ENCODE results near the gene SIPA1L3. TPM values are rescaled to one million over a fixed set of nuclear protein-coding genes. Genes with fewer than 3 reads are reported as not detected.
A peak's percentile ranks its signal among the peaks of the same experiment; 100 is the strongest.

SIPA1L3 gene
- total and polyA plus RNA-seq, 12 donors = 2.8 to 24.2 (median 12.3) TPM

DNA sequence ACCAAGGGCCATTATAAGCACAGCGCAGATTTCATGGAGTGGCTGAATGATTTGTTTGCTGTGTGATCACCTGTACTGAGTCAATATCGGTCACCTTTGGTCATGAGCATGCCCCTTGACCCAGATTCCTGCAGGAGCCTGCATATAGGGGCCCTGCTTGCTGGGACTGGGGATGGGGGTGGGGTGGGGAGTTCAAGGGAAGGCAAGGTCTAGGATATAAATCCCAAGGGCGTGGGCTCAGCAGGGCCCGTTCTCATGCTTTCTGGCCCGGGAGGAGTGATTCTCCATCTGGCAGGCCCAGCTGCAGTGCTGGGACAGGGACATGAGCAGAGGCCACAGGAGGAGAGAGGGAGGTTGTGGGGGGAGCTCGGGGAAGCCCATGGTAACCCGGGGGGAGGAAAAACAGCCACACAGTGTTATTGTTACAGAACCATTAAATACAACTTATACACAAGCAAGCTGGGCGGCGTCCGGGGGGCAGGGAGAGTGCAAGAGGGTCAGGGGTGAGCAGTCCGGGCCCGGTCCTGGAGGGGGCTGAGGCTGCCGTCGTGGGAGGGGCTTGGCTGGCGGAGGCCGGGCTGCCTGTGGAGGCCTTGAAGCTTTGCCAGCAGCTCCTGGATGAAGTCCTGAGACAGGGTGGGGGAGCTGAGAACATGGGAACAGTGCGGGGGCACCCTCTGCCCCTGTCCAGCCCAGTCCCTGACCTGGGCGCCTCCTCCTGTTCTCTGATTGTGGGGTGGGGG, 344.0 kb downstream of the SIPA1L3 start:
- DNase-seq (peak; percentile 88 to 91), ATAC-seq (peak; percentile 61 to 84 (median 82))
- peaks cover 0 to 15% (median 0%) of the 10 kb centered on the region in 7 donors for H3K27me3 ChIP-seq
- intact Hi-C loops (cut with DNase I) = loop anchor here in 3 of 10 donors (5.0 kb wide), 1 partner anchor 66 kb away; the partner anchor contains the start of genes KCNK6 (in 3 of the 3) and YIF1B (in 3 of the 3)
- H3K9me3 ChIP-seq = no peaks in the 10 kb centered on the region
- peak overlapping the region; percentile 15 to 77 (median 62) for H3K4me3 ChIP-seq
- H3K4me1 ChIP-seq = peaks cover 6 to 90% (median 42%) of the 10 kb centered on the region in 9 donors
- TF ChIP-seq, protein P1, sequence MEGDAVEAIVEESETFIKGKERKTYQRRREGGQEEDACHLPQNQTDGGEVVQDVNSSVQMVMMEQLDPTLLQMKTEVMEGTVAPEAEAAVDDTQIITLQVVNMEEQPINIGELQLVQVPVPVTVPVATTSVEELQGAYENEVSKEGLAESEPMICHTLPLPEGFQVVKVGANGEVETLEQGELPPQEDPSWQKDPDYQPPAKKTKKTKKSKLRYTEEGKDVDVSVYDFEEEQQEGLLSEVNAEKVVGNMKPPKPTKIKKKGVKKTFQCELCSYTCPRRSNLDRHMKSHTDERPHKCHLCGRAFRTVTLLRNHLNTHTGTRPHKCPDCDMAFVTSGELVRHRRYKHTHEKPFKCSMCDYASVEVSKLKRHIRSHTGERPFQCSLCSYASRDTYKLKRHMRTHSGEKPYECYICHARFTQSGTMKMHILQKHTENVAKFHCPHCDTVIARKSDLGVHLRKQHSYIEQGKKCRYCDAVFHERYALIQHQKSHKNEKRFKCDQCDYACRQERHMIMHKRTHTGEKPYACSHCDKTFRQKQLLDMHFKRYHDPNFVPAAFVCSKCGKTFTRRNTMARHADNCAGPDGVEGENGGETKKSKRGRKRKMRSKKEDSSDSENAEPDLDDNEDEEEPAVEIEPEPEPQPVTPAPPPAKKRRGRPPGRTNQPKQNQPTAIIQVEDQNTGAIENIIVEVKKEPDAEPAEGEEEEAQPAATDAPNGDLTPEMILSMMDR (IDR thresholded peaks at IDR 0.05) = no peak
- H3K27ac ChIP-seq = peak overlapping the region; percentile 81 to 98 (median 94)
- 30 to 38% methylated on average over 18 of the region's 18 CpGs for WGBS, 2 donors
- peaks cover 0 to 5% (median 0%) of the 10 kb centered on the region in 9 donors for H3K36me3 ChIP-seq

DNA sequence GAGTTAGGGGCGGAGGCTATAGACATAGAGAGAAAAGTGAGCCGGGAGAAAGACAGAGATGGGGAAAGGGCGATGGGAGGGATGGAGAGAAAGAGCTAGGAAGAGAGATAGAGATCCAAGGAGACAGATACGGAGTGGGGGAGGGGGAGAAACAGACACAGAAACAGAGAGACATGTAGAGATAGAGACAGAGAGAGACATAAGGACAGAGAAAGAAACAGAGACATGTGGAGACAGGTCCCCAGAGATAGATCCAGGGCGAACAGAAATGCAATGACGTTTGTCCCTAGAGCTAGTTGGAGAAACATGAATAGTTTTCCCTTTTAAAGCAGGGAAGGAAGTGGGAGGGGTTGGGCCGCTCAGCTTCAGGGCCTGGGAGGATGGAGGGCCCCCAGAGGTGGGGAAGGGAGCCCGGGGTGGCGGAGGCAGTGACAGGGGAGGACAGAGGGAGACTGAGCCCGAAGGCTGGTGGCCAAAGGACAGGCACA, 344.6 kb downstream of the SIPA1L3 start:
- peaks cover 6 to 90% (median 46%) of the 10 kb centered on the region in 9 donors for H3K4me1 ChIP-seq
- DNase-seq (peak; percentile 79 to 88), ATAC-seq (peak; percentile 51 to 82 (median 71))
- TF ChIP-seq, protein P1 (IDR thresholded peaks at IDR 0.05) = no peak
- no peaks in the 10 kb centered on the region for H3K9me3 ChIP-seq
- H3K36me3 ChIP-seq = peaks cover 0 to 5% (median 0%) of the 10 kb centered on the region in 9 donors
- peak overlapping the region; percentile 81 to 98 (median 94) for H3K27ac ChIP-seq
- peaks cover 0 to 21% (median 0%) of the 10 kb centered on the region in 7 donors for H3K27me3 ChIP-seq
- intact Hi-C loops (cut with DNase I) = loop anchor here in 3 of 10 donors (5.0 kb wide), 1 partner anchor 66 kb away; the partner anchor contains the start of genes KCNK6 (in 3 of the 3) and YIF1B (in 3 of the 3)
- WGBS, 2 donors = 25 to 33% methylated on average over 10 of the region's 10 CpGs
- H3K4me3 ChIP-seq = peak overlapping the region; percentile 23 to 86 (median 70)

DNA sequence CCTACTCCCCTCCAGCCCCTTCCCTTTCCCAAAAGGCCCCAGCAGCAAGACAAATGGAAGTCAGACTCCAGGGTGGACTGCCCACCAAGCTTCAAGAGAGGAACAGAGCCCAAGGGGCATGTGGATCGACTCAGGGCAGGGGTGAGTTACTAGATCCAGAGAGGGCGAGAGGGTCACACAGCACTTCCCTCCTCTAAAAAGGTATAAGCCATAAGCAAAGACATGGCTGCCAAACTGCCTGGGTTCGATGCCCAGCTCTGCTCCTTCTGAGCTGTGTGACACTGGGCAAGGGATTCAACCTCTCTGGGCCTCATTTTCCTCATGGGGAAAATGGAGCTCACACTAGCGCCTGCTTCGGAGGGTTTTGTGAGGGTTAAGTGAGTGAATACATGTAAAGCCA, 345.4 kb downstream of the SIPA1L3 start:
- DNase-seq (no peak), ATAC-seq (no peak)
- H3K27ac ChIP-seq = peak overlapping the region; percentile 81 to 98 (median 94)
- intact Hi-C loops (cut with DNase I) = loop anchor here in 3 of 10 donors (5.0 kb wide), 1 partner anchor 65 kb away; the partner anchor contains the start of genes KCNK6 (in 3 of the 3) and YIF1B (in 3 of the 3)
- H3K4me3 ChIP-seq = peak overlapping the region; percentile 23 to 86 (median 70)
- no peaks in the 10 kb centered on the region for H3K9me3 ChIP-seq
- WGBS, 2 donors = 80 to 92% methylated on average over 5 of the region's 5 CpGs
- peaks cover 6 to 87% (median 42%) of the 10 kb centered on the region in 9 donors for H3K4me1 ChIP-seq
- H3K36me3 ChIP-seq = peaks cover 0 to 5% (median 0%) of the 10 kb centered on the region in 9 donors
- TF ChIP-seq, protein P1 (IDR thresholded peaks at IDR 0.05) = no peak
- H3K27me3 ChIP-seq = peaks cover 0 to 29% (median 0%) of the 10 kb centered on the region in 7 donors
